ENCODE measurements around the gene TUT1. TPM values are rescaled to one million over a fixed set of nuclear protein-coding genes. Genes with fewer than 3 reads are reported as not detected.

TUT1 gene
- total RNA-seq, 1 donor from 2014 or later = 41.7 TPM

DNA sequence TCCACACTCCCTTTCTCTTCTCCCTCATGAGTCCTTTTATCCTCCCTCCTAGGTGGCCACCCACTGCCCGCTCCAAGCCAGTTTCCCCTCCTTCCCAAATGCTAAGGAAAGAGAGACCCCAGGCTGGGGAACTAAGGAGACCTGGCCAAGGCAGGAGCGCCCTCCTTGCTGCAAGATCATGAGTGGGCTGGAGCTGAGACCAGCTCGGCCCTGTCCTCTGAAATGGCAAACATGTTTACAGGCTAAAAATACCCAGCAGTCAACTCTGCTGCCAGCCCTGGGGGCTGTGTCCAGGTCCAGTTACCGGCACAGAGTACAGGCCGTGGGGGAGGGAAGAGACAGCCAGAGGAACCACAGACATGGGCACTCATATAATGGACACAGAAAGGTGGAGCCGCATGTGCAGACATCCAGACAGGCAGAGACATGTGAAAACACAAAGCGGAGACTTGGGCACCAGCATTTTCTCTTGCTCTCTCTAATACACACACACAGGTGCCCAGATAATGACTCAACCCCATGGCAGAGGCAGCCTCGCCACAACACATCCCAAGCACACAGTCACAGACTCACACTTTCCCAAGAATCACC is 43.5 kb downstream of the TUT1 start:
- DNase-seq (ENCODE audit: low spot score) = no peak
- peaks cover 60% of the 10 kb centered on the region for H3K4me1 Mint-ChIP-seq (ENCODE audit: low read depth)
- peaks cover 12% of the 10 kb centered on the region for H3K27me3 Mint-ChIP-seq (ENCODE audit: low read depth)
- H3K9me3 Mint-ChIP-seq = no peaks in the 10 kb centered on the region
- H3K27ac Mint-ChIP-seq = peak overlapping the region; percentile 47
- H3K4me3 Mint-ChIP-seq (ENCODE audit: low read depth) = peak overlapping the region; percentile 62
- intact Hi-C loops (cut with micrococcal nuclease) = no loop called here
- peaks cover 4% of the 10 kb centered on the region for H3K36me3 Mint-ChIP-seq (ENCODE audit: low read depth)

DNA sequence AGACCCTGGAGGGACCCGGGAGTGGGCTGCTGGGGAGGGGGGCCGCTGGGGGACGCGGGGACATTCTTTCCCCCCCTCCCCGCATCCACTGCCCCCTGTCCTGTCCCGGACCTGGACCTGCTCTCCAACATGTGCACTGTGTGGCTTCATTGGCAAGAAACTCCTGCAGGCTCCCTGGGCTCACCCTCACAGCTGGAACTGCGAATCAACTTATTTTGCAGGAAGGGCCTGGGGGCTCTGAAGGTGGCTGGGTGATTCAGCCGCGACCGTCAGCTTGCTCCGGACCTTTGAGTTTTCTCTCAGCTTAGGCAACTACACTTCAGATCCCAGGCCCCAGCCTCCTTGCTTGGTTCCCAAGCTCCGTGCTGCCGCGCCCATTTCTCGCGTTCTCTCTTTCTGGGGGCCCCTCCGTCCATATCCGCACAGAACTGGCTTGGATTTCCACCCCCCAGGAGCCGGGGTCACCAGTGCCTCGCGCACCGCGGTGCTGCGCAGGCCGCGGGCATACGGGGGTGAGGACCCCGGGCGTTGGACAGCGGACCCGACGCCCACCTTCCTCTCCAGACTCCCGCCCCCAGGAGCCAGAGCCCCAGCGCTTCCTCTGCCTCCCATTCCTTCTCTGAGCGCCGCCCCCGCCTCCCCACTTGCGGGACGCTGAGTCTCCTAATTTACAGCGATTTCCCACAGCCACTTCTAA is 44.2 kb downstream of the TUT1 start:
- intact Hi-C loops (cut with micrococcal nuclease) = loop anchor here (1.0 kb wide), 1 partner anchor 8 kb away; no protein-coding TSS in a partner anchor
- Mint-ChIP-seq H3K27ac (peak overlapping the region; percentile 47), H3K27me3 (ENCODE audit: low read depth) (peaks cover 12% of the 10 kb centered on the region), H3K4me3 (ENCODE audit: low read depth) (peak overlapping the region; percentile 62), H3K4me1 (ENCODE audit: low read depth) (peaks cover 59% of the 10 kb centered on the region), H3K9me3 (no peaks in the 10 kb centered on the region), H3K36me3 (ENCODE audit: low read depth) (peaks cover 4% of the 10 kb centered on the region)
- DNase-seq (ENCODE audit: low spot score) = no peak

DNA sequence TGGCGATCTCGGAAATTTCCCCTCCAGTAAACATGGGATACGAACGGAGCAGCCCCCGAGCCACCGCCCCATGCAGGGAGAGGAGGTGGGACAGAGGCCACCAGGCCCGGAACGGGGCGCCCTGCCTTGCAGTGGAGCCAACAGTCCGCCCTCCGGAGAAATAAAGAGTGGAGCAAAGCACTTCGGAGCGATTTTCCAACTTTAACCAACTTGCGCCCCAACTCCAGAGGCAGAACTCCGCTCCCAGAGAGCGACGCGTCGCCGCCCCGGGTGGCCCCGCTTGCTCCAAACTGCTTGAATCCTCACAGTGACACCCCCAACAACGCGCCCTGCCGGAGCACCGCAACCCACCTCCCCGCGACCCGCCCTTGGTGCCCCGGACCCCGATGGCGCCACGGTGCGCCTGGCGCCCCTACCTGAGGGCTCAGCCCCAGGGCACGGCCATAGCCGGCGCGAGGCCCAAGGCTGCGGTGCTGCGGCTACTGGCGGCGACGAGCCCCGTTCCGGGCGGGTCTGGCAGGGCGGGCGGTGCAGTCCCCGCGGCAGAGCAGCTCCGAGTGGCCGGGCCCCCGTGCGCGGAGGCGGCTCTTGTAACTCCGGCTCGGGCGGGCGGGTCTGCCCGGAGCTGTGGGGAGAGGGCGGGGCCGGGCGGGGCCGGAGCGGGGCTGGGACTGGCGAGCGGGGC is 44.9 kb downstream of the TUT1 start, which contains the start of gene AHNAK:
TSS of gene AHNAK (minus strand) at position 563 of the 685 bp plus-strand sequence. CDS start 10,708 bp downstream, outside the sequence.
- Mint-ChIP-seq H3K9me3 (no peaks in the 10 kb centered on the region), H3K4me3 (ENCODE audit: low read depth) (peak within 1 kb of the TSS; percentile 95), H3K36me3 (ENCODE audit: low read depth) (peaks cover 8% of the 10 kb centered on the region), H3K27me3 (ENCODE audit: low read depth) (peaks cover 12% of the 10 kb centered on the region), H3K4me1 (ENCODE audit: low read depth) (peaks cover 59% of the 10 kb centered on the region), H3K27ac (peak within 1 kb of the TSS; percentile 68)
- intact Hi-C loops (cut with micrococcal nuclease) = loop anchor here (1.0 kb wide), 1 partner anchor 9 kb away; no protein-coding TSS in a partner anchor
- DNase-seq (ENCODE audit: low spot score) = peak; percentile 73

DNA sequence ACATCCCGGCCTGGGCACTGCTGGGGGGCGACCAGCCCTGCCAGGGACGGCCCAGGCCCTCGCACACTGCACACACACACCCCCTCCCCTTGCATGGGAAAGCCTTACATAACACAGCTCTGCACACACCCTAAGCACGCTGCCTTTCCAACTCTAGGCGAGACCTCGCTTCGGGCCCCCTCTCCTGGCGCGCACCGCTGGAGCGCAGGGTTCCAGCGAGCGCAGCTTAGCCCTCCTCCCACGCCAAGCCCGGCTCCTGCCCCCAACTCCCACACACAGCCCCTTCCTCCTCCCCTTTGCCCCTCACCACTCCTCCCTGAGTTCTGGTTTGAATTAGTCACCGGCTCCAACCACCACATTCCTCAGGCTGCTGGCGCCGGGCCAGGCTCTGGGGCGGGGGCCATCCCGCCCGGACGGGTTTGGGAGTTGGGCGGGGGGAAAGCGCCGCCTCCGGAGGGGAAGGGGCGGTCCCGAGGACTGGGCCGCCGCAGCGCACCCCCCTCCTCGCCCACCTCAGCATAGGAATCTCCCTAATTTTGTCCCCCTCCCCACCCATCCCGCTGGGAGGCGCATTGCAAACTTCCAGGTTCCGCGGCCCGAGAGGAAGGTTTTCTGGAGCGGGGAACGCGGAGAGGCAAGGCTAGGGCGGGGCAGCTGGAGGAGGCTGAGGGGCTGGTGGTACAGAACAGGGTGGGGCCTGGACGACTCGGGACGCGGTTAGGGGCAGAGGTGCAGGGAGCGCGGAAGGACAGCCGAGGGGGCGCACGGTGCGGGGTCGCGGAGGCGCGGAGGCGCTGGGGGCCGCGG is 45.7 kb downstream of the TUT1 start:
- Mint-ChIP-seq H3K27ac (peak overlapping the region; percentile 89), H3K27me3 (ENCODE audit: low read depth) (peaks cover 12% of the 10 kb centered on the region), H3K9me3 (no peaks in the 10 kb centered on the region), H3K4me3 (ENCODE audit: low read depth) (peak overlapping the region; percentile 95), H3K36me3 (ENCODE audit: low read depth) (peaks cover 8% of the 10 kb centered on the region), H3K4me1 (ENCODE audit: low read depth) (peaks cover 59% of the 10 kb centered on the region)
- intact Hi-C loops (cut with micrococcal nuclease) = loop anchor here (1.0 to 2.0 kb wide), 3 partner anchors 10 to 151 kb away; no protein-coding TSS in a partner anchor
- peak; percentile 44 for DNase-seq (ENCODE audit: low spot score)

DNA sequence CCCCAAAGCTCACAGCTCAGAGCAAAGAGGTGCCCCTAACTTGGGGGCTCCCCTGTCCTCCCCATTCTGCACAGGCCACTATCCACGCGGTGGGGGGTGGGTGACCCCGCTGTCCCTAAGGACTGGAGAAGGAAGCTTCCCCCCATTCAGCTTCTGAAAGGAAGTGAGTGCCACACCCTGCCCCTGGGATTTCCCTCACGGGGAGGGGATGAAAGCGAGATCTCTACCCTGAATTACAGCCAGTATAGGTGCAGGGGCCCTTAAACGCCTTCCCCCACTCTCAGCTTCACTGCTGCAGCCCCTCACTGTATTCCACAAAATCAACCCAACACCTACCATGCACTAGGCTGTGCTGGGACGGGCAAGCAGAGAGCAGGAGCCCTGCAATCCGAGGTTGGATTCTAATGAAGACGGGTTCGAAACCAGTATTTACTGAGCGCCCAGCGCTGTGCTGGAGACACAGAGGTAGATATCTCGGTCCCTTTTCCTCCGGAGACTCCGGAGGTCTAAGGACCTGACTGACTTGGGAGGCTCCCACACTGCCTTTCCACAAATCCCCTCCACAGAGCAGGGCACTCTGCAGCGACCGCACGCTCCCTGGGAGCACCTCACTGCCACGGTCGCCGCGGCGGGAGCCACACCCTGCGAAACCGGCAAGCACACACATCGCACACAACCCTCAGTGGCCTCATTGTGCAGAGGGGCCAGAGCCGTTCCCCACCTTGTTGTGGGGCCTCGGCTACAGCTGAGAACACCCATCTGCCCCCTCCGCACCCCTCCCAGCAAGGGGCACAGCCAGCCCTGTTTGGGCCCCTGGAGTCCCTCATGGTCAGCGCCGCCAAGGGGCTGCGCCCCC is 46.5 kb downstream of the TUT1 start:
- Mint-ChIP-seq H3K27me3 (ENCODE audit: low read depth) (peaks cover 10% of the 10 kb centered on the region), H3K27ac (peak overlapping the region; percentile 89), H3K4me3 (ENCODE audit: low read depth) (peak overlapping the region; percentile 95), H3K4me1 (ENCODE audit: low read depth) (peaks cover 59% of the 10 kb centered on the region), H3K36me3 (ENCODE audit: low read depth) (peaks cover 8% of the 10 kb centered on the region), H3K9me3 (no peaks in the 10 kb centered on the region)
- intact Hi-C loops (cut with micrococcal nuclease) = loop anchor here (2.0 to 5.0 kb wide), 3 partner anchors 48 to 150 kb away; no protein-coding TSS in a partner anchor
- DNase-seq (ENCODE audit: low spot score) = peak; percentile 46

DNA sequence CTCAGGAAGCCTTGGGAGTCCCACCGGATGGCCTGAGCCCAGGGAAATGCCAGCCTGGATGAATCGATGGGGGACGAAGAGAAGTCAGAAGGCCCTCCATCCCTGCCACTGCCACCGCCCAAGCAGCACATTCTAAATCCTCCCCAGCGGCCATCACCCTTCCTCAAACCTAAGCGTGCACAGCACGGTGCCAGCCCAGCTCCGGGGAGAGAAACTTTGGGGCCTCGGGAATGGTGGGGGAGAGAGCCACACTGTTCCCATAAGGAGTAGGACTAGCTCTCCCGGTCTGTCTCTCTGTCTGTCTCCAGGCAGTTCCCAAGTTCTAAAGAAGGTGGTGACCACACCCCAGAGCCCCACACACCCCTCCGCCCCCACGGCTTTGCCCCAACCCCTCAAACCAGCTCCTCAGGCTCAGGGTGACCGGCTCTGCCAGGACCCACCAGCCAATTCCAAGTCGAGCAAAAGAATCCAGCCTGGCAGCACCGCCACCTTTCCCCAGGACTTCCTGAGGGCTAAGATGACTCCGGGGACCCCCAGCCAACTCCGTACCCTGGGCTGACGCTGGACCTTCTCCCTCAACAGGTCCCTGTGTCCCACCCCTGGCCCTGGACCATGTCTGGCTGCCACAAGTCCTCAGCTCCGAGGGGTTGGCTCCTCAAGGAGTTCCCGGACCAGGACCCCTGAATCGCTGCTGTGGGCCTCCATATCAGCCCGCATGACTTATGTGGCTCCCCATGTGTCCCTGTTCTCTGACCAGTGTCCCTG is 47.5 kb downstream of the TUT1 start:
- Mint-ChIP-seq H3K4me1 (ENCODE audit: low read depth) (peaks cover 65% of the 10 kb centered on the region), H3K27ac (peak overlapping the region; percentile 55), H3K36me3 (ENCODE audit: low read depth) (peaks cover 8% of the 10 kb centered on the region), H3K27me3 (ENCODE audit: low read depth) (peaks cover 8% of the 10 kb centered on the region), H3K4me3 (ENCODE audit: low read depth) (peak overlapping the region; percentile 95), H3K9me3 (no peaks in the 10 kb centered on the region)
- intact Hi-C loops (cut with micrococcal nuclease) = loop anchor here (2.0 to 5.0 kb wide), 4 partner anchors 13 to 149 kb away; no protein-coding TSS in a partner anchor
- DNase-seq (ENCODE audit: low spot score) = no peak

DNA sequence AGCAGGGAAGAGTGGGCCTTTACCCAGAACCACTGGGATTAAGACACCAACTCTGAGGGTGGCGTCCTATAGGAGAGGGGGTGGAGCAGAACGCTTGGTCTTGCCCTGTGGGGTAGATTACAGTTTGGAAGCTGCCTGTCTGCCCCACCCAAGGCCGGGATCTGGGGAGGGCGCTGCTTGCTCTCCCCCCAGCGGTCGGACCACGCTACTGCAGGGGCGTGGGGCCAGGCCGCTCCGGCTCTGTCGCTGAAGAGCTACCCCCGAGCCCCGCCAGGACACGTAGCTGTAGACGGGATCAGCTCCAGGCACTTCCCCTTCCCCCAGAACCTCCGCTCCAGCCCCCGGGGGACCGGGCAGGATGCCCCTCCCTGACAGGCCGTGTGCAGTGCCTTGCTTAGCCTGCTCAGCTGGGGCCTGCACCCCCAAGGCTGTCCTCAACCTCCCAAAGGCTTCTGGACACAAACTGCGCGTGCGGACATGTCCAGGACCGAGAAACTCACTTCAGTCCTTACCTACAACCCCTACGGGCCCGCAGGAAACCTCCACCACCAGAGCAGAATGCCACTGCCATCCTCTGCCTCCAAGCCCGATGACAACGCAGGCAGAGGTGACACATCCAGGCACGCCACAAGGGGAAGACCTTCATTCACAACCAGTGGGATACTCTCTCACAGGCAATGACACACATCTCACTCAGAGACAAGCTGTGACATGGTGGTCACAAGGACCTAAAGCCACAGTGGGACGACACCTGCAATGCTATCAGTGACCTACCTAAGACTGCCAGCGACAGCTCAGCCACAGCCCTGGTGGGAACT is 48.4 kb downstream of the TUT1 start:
- Mint-ChIP-seq H3K4me3 (ENCODE audit: low read depth) (peak overlapping the region; percentile 95), H3K27ac (peak overlapping the region; percentile 55), H3K36me3 (ENCODE audit: low read depth) (peaks cover 8% of the 10 kb centered on the region), H3K27me3 (ENCODE audit: low read depth) (peaks cover 5% of the 10 kb centered on the region), H3K9me3 (no peaks in the 10 kb centered on the region), H3K4me1 (ENCODE audit: low read depth) (peaks cover 71% of the 10 kb centered on the region)
- DNase-seq (ENCODE audit: low spot score) = peak; percentile 68
- intact Hi-C loops (cut with micrococcal nuclease) = loop anchor here (2.0 to 5.0 kb wide), 2 partner anchors 14 to 46 kb away; no protein-coding TSS in a partner anchor

DNA sequence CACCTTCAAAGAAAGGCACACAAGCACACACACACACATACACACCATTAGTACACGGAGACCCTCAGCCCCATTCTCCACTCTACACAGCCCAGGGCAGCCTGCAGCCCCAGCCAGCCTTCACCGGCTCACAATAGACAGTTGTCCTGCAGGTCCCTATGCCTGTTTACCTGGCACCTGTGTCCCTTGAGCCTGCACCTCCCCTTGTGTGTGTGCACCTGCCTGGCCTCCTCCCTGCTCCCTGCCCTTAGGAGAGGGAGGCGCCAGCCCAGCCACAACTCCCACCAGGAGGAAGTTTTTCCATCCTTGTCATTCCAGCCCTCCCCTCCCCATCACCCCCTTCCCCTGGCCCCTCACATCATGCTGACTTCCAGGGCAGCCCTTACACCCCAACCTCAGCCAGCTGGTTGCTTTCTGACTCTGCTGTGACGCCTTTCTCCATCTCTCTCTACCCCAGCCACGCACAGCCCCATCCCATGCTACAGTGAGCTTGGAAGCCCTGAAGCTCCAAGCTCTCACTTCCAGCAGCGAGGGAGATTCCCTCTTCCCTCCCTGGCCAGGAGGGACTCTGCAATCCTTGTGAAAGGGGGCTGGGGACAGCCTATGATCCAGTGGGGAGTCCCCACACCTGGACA is 49.1 kb downstream of the TUT1 start:
- intact Hi-C loops (cut with micrococcal nuclease) = loop anchor here (2.0 to 5.0 kb wide), 2 partner anchors 15 to 45 kb away; no protein-coding TSS in a partner anchor
- Mint-ChIP-seq H3K27ac (peak overlapping the region; percentile 87), H3K27me3 (ENCODE audit: low read depth) (no peaks in the 10 kb centered on the region), H3K4me1 (ENCODE audit: low read depth) (peaks cover 64% of the 10 kb centered on the region), H3K36me3 (ENCODE audit: low read depth) (peaks cover 8% of the 10 kb centered on the region), H3K4me3 (ENCODE audit: low read depth) (peak overlapping the region; percentile 57), H3K9me3 (no peaks in the 10 kb centered on the region)
- no peak for DNase-seq (ENCODE audit: low spot score)

DNA sequence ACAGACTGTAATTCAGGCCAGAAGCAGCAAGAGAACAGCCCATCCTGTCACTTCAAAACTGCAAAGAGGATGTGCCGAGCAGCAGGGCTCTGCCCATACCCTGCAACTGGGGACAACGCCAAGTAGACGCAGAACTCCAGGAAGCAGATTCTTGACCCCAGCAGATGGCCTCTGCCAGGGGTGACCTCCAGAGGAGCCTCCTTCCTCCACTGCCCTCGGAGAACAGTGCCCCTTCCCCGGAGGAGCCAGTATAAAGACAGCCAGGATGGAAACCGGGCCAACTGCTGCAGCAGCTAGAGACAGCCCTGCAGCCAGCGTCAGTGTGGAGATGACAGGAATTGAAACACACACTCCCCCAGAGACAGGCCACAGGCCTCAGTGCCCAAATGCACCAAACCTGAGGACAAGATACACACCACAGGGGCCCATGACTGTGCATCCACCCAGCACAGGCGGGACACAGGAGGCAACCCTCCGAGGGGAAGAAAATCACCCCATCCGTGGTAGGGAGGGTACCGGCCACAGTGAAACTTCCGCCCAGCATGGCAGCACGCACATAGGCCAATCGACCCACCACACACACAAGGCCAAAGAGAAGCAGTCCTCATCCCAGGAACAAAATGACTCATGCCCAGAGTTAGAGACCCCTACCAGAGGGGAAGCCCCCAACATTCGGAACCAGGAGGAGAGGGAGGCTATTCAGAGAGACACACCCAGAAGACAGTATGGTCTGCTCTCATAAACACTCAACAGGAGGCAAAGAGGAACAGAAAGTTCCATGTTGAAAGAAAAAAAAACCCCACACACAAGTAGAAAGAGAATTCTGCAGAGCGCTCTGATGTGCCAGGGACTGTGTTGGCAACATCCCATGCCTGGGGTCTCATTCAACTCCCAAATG is 50.3 kb downstream of the TUT1 start:
- no peak for DNase-seq (ENCODE audit: low spot score)
- Mint-ChIP-seq H3K9me3 (no peaks in the 10 kb centered on the region), H3K4me1 (ENCODE audit: low read depth) (peaks cover 64% of the 10 kb centered on the region), H3K27me3 (ENCODE audit: low read depth) (no peaks in the 10 kb centered on the region), H3K36me3 (ENCODE audit: low read depth) (peaks cover 13% of the 10 kb centered on the region), H3K4me3 (ENCODE audit: low read depth) (peak overlapping the region; percentile 59), H3K27ac (peak overlapping the region; percentile 87)
- intact Hi-C loops (cut with micrococcal nuclease) = loop anchor here (5.0 kb wide), 1 partner anchor 44 kb away; no protein-coding TSS in a partner anchor
